Spleen (tissue), 7 donors: ENCODE results near the gene ERVMER34-1.

ENCODE experiments used
- POLR2A ChIP-seq, 3 donors: fragments of 450-650 bp; IDR thresholded peaks; one replicate each; pipeline ENCODE4 v1.5.1; 2017; ENCODE audit warnings: antibody characterized with exemption in 3 of 3, mild to moderate bottlenecking in 1 of 3
- POLR2AphosphoS5 ChIP-seq, 3 donors: sonication (generic); formaldehyde crosslinking; IDR thresholded peaks; one replicate each; pipeline ENCODE4 v1.5.1; 2017; ENCODE audit warnings: antibody characterized with exemption in 3 of 3
- TF ChIP-seq, protein P1 (sequence below), 11 experiments: fragments of 200-600 bp in 7 of 11; fragments of 450-650 bp in 4 of 11; sonication (generic) in 4 of 11; IDR thresholded peaks in 8 of 11; conservative IDR thresholded peaks in 3 of 11; 1 replicate in 7 of 11; 2 replicates in 4 of 11; pipeline versions ENCODE4 v1.4.0 to v1.8.0; 2016 to 2021; ENCODE audit warnings: antibody characterized with exemption in 11 of 11, inconsistent platforms in 4 of 11, mild to moderate bottlenecking in 1 of 11
- donor health status: DM: no; HTN: no; CAD: no; lungs with moderate emphysema.
- donor health status: DM: no; HTN: no; CAD: no.
- donor health status: DM: no; HTN: no; CAD: no.

DNA sequence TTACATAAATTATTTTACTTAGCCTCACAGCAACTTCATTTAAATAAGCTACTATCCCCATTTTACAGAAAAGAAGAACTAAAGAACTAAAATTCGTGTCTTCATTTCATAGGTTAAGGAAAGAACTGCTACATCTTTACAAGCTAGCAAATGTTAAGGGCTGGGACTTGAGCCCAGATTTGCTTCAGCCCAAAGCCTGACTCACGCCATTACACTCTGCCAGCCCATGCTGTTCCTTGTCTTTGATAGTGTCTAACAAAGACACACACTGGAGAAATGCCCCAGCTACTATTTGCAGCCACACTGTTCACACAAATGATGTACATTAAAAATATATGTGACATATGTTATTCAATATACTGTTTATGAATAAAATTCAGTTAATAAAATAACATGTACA is 29.0 kb upstream of the ERVMER34-1 start:
- TF ChIP-seq POLR2A (IDR thresholded peaks at IDR 0.05) (no peak), POLR2AphosphoS5 (IDR thresholded peaks at IDR 0.05) (no peak)
- TF ChIP-seq, protein P1, sequence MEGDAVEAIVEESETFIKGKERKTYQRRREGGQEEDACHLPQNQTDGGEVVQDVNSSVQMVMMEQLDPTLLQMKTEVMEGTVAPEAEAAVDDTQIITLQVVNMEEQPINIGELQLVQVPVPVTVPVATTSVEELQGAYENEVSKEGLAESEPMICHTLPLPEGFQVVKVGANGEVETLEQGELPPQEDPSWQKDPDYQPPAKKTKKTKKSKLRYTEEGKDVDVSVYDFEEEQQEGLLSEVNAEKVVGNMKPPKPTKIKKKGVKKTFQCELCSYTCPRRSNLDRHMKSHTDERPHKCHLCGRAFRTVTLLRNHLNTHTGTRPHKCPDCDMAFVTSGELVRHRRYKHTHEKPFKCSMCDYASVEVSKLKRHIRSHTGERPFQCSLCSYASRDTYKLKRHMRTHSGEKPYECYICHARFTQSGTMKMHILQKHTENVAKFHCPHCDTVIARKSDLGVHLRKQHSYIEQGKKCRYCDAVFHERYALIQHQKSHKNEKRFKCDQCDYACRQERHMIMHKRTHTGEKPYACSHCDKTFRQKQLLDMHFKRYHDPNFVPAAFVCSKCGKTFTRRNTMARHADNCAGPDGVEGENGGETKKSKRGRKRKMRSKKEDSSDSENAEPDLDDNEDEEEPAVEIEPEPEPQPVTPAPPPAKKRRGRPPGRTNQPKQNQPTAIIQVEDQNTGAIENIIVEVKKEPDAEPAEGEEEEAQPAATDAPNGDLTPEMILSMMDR (IDR thresholded peaks at IDR 0.05 in 8 of 11, conservative IDR thresholded peaks at IDR 0.05 in 3 of 11) = no peak
